SK-N-MC (cell line): ENCODE data around the gene DYNC2I2.

Experiments
- FOXP2 ChIP-seq: optimal IDR thresholded peaks from 2 replicates; pipeline ENCODE3; 2011; ENCODE audit warnings: mild to moderate bottlenecking, moderate library complexity; ENCODE audit not compliant: insufficient read depth; ENCODE audit errors: extremely low read length, control extremely low read depth
- POLR2AphosphoS5 ChIP-seq: IDR thresholded peaks from 2 replicates; pipeline ENCODE4 v1.6.1; 2012; ENCODE audit warnings: mild to moderate bottlenecking, low read depth, low read length, borderline replicate concordance

- TF ChIP-seq POLR2AphosphoS5 (no peak), FOXP2 (no peak)
Observed at GRCh38 chr9:128636024-128636390, 20.6 kb downstream of the DYNC2I2 start.
